A172 (cell line): ENCODE data around the gene RNASE9. TPM values are rescaled to one million over a fixed set of nuclear protein-coding genes. Genes with fewer than 3 reads are reported as not detected.
"Not testable (repeated sequence)": the region's sequence is repeated elsewhere in the genome, so short reads cannot be mapped to it uniquely, and the experiment has no call there.

Source experiments
- DNase-seq: peaks from one replicate; pipeline ENCODE4 v3.0.0-alpha.2; 2015; ENCODE audit warnings: low spot score
- total RNA-seq: library from RNA; depleted of rRNA; stranded (reverse); fragments of >200 nt; shearing (Covaris generic); gene quantifications from 2 replicates; pipeline ENCODE4 v1.2.3, GENCODE V29; 2014

RNASE9 gene
- total RNA-seq, 1 experiment from 2014 or later: not detected

DNA sequence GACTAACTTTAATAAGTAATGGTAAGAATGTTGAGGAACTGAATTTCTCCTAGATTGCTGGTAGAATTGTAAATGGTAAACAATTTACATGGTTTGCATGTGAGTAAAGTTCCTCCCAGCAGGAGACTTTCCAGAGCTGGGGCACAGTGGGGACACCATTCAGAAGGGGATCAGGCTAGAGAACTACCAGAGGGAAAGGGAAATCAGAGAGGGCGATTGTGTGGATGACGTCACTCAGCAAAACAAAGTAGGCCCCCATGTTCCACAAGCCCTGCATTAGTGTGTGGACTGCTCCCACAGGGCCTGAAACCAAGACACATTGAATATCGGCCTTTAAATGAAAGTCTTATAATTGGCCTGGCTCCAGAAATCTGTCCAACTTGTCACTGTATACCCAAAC, 17.5 kb upstream of the RNASE9 start:
- DNase-seq: no peak

- not testable (repeated sequence) for DNase-seq
These were observed 11.6 kb upstream of the RNASE9 start for GRCh38 chr14:20572382-20572990.

DNA sequence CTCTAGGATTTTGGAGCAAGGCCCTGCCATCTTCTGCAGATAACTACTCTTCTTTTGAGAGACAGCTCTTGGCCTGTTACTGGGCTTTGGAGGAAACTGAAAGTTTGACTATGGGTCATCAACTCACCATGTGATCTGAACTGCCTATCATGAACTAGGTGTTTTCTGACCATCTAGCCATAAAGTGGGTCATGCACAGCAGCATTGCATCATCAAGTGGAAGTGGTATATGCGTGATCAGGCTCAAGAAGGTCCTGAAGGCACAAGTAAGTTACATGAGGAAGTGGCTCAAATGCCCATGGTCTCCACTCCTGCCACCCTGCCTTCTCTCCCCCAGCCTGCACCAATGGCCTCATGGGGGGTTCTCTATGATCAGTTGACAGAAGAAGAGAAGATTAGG, 9.9 kb upstream of the RNASE9 start:
- not testable (repeated sequence) for DNase-seq

GRCh38 chr14:20569865-20570264, 9.0 kb upstream of the RNASE9 start:
- not testable (repeated sequence) for DNase-seq

DNA sequence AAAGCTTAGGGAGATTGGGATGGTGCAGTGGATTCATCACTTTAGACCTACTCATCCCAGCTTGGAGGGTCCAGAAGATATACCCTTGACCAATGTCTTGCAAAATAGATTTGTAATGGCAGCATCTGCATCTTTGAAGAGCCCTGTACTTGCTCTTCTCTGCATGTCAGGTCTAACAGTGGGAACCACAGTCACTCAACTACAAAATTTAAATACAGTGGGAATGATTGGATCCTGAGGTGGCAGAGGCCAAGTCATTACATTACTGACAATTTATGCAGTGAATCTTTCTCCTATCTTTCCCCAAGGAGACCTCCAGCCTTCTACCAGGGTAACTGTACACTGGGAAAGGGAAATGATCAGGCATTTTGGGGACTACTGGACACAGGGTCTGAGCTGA, 8.2 kb upstream of the RNASE9 start:
- no peak for DNase-seq

DNA sequence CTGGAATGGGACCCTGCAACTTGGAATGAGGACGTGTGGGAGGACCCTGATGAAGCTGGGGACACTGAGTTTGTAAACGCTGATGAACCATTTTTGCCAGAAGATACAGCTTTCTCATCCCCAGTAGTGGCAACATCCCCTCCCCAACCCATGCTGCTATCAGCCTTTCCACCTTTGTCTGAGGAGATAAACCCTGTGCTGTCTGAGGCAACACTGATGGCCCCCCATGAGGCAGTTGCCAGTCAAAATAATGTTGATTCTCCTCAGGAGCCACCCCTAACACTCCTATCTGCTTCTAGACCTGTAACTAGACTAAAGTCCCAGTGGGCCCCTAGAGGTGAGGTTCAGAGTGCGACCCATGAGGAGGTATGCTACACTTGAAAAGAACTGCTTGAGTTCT, 7.5 kb upstream of the RNASE9 start:
- no peak for DNase-seq

DNA sequence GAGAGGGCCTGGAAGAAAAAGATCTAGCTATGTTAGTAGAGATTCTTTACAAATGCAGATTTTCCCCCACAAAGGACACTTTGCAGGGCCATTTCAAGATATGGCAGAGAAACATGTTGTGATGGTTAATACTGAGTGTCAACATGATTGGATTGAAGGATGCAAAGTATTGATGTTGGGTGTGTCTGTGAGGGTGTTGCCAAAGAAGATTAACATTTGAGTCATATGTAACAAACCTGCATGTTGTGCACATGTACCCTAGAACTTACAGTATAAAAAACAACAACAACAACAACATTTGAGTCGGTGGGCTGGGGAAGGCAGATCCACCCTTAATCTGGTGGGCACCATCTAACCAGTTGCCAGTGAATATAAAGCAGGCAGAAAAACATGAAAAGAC, 6.4 kb upstream of the RNASE9 start:
- DNase-seq: not testable (repeated sequence)

DNA sequence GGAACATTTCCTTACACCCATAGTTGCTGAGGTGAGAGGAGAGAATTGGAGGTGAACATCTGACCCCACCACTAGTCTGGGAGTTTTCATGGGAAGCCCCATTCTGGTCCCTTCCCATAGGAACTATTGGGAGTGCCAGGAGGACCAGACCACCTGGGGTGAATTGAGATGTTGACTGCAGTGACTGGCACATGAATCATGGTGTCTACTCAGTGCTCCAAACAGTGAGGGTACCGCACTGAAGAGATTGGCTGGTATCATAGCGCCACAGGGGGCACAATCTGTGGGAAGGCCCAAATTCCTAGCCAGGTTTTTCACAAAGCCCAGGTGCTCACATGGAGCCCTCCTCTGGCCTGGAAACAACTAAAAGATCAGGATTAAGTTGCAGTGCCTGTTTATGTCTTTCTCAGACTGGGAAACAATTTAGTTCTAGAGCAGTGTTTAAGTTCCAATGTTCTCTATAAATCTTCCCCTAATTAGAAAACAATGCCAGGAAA, 3.7 kb upstream of the RNASE9 start:
- no peak for DNase-seq

DNA sequence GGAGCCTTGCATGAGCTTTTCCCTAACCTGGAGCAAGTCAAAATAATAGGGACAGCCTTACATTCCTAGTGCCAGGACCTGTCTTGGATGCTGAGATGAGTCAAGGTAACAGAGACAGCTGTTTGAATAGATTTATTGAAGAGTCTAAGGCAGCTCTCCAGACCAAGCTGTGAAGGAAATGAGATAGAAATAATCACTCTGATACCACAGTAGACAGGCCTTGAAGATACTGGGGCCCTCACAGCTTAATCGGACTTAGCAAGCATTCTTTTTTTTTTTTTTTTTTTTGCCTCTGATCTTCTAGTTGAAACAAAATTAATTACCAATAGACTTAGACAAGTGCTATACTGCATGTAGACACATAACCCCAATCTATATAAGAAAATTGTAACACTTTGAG, 3.1 kb upstream of the RNASE9 start:
- no peak for DNase-seq

DNA sequence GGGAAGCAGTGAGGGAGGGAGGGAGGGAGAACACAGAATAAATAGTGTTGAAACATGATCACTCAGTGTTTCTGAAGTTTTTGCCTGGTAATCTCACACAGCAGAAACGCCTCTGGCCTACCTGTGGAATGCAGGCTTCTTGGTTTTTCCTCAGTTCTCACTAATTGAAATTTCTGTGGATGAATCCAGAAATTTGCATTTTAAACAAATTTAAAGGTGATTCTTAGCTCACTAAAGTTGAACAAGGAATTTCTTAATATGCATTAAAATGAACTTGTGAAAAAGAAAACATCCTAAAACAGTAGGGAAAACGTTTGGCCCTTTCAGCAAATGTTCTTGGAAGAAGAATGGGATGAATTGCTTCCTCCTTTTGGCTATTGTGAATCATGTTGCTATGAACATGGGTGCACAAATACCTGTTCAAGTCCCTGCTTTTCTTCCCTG, 1.4 kb downstream of the RNASE9 start:
- no peak for DNase-seq

DNA sequence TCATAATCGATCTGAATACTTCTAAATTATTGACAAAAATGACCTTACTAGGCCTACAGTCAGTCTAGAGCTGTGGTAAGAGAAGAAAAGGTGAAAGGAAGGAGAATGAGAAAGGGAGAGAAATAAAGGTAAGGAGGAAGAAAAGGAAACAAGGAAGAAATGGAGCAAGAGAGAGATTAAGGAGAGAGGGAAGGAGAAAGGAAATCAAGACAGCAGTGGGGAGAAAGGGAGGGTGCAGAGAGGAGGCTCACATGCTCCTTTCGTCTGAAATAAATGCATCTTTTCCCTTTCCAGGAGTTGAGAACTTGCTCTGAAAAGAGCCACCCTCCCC, 3.7 kb downstream of the RNASE9 start:
- no peak for DNase-seq

DNA sequence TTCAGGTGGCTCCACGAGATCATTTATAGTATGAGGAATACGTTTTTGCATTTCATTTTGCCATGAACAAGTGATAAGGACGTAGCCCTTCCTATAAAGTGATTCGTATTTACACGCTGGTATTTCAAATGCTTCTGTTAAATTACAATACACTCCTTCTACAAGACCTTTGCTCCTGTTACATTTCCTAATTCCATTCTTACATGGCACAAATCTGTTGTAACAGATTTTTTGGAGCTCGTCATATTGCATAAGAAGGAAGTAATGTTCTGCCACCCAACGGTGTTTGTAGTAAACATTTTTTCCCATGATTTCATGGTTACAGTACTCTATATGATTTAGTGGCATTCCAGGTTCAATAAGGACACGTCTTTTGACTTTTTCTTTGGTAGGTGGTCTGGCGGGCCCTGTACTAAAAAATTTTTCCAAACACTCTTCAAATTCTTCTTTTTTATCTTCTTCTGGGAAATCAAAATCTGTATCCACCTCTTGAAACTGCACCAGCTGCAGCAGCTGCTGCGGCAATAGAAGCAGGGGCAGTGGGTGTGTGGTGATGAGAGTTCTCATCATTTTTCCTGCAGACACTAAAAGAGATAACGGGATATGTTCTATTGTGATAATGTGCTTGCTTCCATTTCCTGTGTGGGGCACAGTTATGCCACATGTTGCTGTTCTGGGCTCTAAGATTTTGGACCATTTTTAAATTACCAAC, 4.2 kb downstream of the RNASE9 start:
- no peak for DNase-seq

- DNase-seq: no peak
These were observed 5.0 kb downstream of the RNASE9 start for GRCh38 chr14:20555845-20556244.

GRCh38 chr14:20553024-20553423, 7.8 kb downstream of the RNASE9 start:
- DNase-seq: no peak

DNA sequence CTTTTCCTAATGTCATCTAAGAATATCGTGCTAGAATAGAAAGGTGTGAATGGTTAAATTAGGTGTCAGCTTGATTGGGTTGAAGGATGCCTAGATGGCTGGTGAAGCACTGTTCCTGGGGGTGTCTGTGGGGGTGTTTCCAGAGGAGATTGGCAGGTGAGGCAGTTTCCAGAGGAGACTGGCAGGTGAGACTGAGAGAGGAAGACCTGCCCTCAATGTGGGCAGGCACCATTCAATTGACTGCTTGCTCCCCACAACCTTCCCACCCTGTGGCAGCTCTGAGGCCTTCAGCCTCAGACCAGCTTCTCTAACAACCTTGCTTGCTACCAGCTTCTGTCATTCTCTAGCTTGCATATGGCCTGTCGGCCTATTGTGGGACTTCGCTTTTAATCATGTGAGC, 9.2 kb downstream of the RNASE9 start:
- DNase-seq: no peak

DNA sequence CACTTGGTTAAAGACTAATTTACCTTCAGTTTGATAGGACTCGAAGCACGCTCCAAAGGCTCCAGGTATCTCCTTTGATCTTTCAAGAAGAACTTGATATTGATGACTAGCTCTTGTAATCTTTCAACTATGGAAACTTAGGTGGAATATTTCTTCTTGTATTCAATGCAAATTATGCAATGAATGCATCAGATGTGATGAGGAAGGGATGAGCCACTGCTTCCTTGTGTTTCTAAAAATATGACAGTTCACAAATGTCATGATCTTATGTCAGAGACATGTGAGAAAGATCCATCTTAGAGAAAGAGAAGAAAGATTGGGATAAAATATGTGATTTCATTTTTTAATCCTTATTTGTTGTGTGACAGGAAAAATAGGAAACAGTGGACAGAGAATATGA, 9.9 kb downstream of the RNASE9 start:
- DNase-seq: no peak

DNA sequence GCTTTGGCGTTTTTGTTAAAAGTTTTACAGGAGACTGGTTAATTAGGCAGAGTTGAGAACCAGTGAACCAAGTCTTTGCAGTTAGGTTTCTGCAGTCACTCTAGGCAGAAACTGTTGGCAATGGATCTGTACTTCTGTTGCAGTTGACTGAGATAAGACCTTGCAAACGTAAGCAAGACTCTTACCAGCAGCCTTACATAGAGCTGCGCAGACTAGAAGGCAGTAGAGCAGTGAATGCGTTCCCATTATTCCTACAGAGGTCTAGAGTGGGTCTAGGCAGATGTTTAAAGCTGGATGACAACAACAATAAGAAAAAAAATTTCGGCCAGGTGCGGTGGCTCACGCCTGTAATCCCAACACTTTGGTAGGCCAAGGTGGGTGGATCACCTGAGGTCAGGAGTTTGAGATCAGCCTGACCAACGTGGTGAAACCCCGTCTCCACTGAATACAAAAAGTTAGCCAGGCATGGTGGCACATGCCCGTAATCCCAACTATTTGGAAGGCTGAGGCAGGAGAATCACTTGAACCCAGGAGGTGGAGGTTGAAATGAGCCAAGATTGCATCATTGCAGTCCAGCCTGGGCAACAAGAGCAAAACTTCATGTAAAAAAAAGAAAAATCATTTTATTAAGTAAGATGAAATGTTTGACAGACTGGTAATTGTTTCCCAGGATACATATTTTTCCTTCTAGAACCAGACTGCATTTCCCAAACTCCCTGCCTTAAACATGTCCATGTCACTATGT, 12.3 kb downstream of the RNASE9 start:
- no peak for DNase-seq

- no peak for DNase-seq
These were observed 14.0 kb downstream of the RNASE9 start for GRCh38 chr14:20546877-20547276.

- DNase-seq: no peak
These were observed 20.9 kb downstream of the RNASE9 start for GRCh38 chr14:20539906-20540305.

GRCh38 chr14:20530771-20531571, 29.9 kb downstream of the RNASE9 start:
- peak; percentile 52 for DNase-seq

DNA sequence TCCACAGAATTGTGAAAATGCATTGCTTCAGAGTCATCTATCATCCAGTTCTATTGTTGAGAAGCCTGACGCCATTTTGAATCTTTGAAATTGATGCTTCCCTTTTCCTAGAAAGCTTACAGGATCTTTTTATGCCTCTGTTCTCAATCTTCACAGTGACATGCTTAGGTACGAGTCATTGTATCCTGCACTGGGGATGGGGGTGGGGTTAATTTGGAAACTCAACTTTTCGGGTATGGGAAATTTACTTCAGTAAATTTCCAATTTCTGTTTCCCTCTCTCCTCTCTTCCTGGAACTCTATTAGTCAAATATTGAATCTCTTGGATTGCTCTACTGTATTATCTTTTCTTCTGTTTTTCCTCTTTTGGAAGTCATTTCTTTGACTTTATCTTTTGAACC, 31.0 kb downstream of the RNASE9 start:
- no peak for DNase-seq

- no peak for DNase-seq
These were observed 36.8 kb downstream of the RNASE9 start for GRCh38 chr14:20524027-20524426.
